HL-60/S4 (cell line): ENCODE data around the gene ST8SIA5.
"Not testable (repeated sequence)": the region's sequence is repeated elsewhere in the genome, so short reads cannot be mapped to it uniquely, and the experiment has no call there.

Source experiments
- in situ Hi-C: fragments of 300-500 bp; cut with MboI; formaldehyde crosslinking; loops from 2 replicates; pipeline ENCODE4 v1.14.3; 2022; ENCODE audit warnings: low sequenced_read_pairs

Gene ST8SIA5

GRCh38 chr18:46756559-46757201 lies at the start of gene ST8SIA5:
Gene ST8SIA5 (minus strand): TSS chr18:46757053. CDS start chr18:46756508, 545 bp downstream.
- in situ Hi-C loops = no loop called here

GRCh38 chr18:46795945-46796344 lies 39.1 kb upstream of the ST8SIA5 start:
- in situ Hi-C loops = not testable (repeated sequence)

- in situ Hi-C loops = no loop called here
These were observed 37.8 kb upstream of the ST8SIA5 start for GRCh38 chr18:46794607-46795006.

GRCh38 chr18:46793565-46793964 lies 36.7 kb upstream of the ST8SIA5 start:
- in situ Hi-C loops = no loop called here

GRCh38 chr18:46789088-46789487 lies 32.2 kb upstream of the ST8SIA5 start:
- in situ Hi-C loops = no loop called here

- in situ Hi-C loops = no loop called here
These were observed 30.8 kb upstream of the ST8SIA5 start for GRCh38 chr18:46787674-46788073.

GRCh38 chr18:46772357-46772756 lies 15.5 kb upstream of the ST8SIA5 start:
- in situ Hi-C loops = no loop called here

GRCh38 chr18:46771141-46771540 lies 14.3 kb upstream of the ST8SIA5 start:
- in situ Hi-C loops = no loop called here

- in situ Hi-C loops = no loop called here
These were observed 13.9 kb upstream of the ST8SIA5 start for GRCh38 chr18:46770708-46771107.

GRCh38 chr18:46768166-46768921 lies 11.5 kb upstream of the ST8SIA5 start:
- in situ Hi-C loops = no loop called here

GRCh38 chr18:46767217-46767616 lies 10.4 kb upstream of the ST8SIA5 start:
- in situ Hi-C loops = no loop called here

- in situ Hi-C loops = no loop called here
These were observed 7.7 kb upstream of the ST8SIA5 start for GRCh38 chr18:46764586-46764985.

GRCh38 chr18:46761059-46761769 lies 4.4 kb upstream of the ST8SIA5 start:
- in situ Hi-C loops = no loop called here

GRCh38 chr18:46759890-46760289 lies 3.0 kb upstream of the ST8SIA5 start:
- in situ Hi-C loops = no loop called here

GRCh38 chr18:46756025-46756558 lies 761 bp downstream of the ST8SIA5 start:
- in situ Hi-C loops = no loop called here

GRCh38 chr18:46755315-46756024 lies 1.4 kb downstream of the ST8SIA5 start:
- in situ Hi-C loops = no loop called here

- in situ Hi-C loops = no loop called here
These were observed 2.1 kb downstream of the ST8SIA5 start for GRCh38 chr18:46754661-46755292.

GRCh38 chr18:46754188-46754587 lies 2.7 kb downstream of the ST8SIA5 start:
- in situ Hi-C loops = no loop called here

- in situ Hi-C loops = no loop called here
These were observed 5.0 kb downstream of the ST8SIA5 start for GRCh38 chr18:46751882-46752281.

- in situ Hi-C loops = no loop called here
These were observed 6.2 kb downstream of the ST8SIA5 start for GRCh38 chr18:46750626-46751025.
